Measurements from ENCODE around the gene SERPINB5.

GRCh38 chr18:63454497-63454896, 22.3 kb upstream of the SERPINB5 start:
- TF ChIP-seq EZH2 (IDR thresholded peaks at IDR 0.05; ENCODE audit: low read depth) = no peak
- no peak for TF ChIP-seq CTCF (conservative IDR thresholded peaks at IDR 0.05)
